CD4-positive, alpha-beta T cell treated with Interleukin-15 for 4 hours (primary cell): Measurements from ENCODE around the gene GPR37L1.
"Not testable (repeated sequence)": the region's sequence is repeated elsewhere in the genome, so short reads cannot be mapped to it uniquely, and the experiment has no call there.

Source experiments
- DNase-seq: peaks from one replicate; pipeline ENCODE4 v3.0.0-alpha.2; 2020; ENCODE audit warnings: low spot score

The GPR37L1 gene

GRCh38 chr1:202155478-202156021 lies 32.8 kb downstream of the GPR37L1 start:
- DNase-seq = no peak

- no peak for DNase-seq
Measured at GRCh38 chr1:202156590-202156989, 33.9 kb downstream of the GPR37L1 start.

DNA sequence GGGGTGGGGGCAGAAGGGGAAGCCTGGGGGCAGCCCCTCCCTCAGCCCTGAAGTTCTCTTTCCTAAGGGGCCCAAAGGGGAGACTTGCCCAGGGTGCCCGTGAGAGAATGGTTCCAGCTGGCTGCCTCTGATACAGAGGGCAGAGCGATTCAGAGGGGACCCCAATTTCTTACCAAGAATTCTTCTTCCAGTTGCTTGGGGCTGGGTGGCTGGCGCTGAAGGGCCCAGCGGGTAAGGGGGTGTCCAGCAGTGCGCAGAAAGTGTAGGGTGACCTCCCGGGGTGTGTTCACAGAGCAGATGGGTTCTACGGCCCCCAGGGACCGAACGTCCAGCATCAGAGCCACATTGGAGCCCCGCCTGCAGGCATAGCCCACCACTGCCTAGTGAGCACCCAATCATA lies 35.2 kb downstream of the GPR37L1 start:
- DNase-seq = no peak

- no peak for DNase-seq
Measured at GRCh38 chr1:202158810-202159533, 36.3 kb downstream of the GPR37L1 start.

DNA sequence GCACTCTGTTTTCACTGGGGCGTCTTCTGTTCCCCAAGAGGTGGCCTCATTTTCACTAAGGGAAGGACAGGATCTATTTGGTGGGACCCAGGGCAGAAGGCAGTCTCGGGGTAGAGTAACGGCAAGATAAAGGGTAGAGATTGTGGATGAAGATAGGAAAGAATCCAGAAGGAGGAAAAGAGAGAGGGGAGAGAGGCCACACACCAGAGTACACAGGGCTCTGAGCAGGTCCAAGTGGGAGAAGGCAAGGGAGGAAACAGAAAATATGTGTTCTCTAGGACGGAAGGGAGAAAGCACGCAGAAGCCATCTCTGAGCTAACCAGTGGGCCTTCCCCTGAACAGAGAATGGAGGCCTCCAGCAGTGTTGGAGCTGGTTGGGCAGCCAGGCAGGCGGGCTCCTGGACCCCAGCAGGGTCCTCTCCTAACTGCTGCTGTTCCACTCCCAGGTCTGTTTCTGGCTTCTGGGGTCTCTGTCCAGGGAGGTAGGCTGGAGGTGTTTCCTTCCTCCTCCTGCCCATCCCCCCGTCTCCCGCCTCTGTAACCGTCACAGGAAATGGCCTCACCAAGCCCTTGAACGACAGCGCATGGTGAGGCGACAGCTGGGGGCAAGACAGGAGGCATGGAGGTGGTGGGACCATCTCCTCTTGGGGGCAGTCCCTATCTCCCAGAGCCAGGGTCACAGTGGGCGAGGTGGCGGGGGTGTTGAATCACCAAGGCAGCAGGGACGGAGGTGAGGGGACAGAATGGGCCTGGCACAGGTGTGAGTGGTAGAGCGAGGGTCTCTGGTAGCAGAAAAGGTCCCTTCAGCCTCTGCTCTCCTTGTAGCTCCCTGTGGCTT lies 37.0 kb downstream of the GPR37L1 start:
- DNase-seq = peak; percentile 54

DNA sequence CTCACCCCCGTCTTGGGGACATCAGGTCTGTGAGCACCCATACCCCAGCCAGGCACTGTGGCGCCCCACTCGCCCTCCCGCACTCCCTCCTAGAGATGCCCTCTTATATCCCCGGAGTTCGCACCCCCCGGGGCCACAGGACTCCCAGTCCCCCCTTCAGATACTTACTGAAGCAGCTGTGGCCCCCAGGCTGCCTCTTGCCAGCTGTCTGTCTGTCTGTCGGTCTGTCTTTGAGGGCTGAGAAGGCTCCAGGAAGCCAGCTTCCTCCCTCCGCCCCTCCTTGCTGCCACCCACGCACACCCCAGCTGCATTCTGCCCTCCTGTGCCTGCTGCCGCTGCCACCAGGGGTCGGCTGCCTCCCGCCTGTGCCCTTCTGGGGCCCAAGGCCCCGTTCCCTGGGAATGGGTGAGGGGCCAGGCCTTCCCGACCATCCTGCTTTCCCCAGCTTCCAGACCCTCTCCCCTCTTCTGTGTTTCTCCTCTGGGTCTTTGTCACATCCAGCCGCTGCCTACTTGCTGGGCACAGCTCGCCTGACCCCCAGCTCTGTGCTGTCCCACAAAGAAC lies 37.7 kb downstream of the GPR37L1 start, which contains the start of gene PTPN7:
Gene PTPN7 (minus strand): TSS at position 226 of the 564 bp plus-strand sequence. CDS start 1,200 bp downstream, outside the sequence.
- DNase-seq = peak; percentile 75

DNA sequence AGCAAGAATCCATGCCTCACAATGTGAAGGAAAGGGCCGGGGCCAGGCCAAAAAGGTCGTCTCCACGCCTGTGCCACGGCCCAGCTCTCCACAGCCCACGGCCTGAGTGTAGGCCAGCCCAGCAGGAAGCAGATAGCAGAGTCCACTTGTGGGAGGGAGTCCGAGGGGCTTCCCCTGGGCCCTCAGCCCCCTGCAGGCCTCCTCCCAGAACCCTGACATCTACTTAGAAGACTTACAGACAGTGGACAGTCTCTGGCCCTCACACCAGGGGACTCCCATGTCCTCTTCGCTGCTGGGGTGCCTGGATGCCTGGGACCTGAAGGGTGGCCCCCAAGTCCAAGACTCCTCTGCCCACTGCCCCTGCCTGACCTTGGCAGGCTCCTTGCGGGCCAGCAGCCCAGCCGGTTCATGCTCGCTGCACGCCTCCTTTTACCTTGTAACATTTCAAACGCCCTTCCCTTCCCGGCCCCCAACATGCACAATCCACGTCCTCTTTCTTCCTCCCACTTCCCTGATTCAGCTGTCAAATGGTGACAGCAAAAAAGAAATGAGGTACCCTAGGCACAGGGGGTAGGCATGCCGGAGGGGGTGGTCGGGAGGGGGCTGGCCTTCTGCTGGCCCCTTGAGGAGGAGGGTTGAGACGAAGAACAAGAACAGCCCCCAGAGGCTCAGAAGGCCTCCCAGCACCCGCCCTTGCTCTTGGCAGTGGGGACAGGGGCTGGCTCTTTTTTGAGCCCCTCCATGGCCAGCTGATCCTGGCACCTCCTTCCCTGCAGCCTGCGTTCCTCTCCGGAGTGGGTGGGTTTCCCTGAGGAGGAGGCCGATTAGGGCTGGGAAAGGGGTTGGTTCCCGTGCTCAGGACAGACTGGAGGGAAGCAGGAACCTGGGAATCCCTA lies 38.7 kb downstream of the GPR37L1 start:
- DNase-seq = no peak

- peak; percentile 43 for DNase-seq
Measured at GRCh38 chr1:202162047-202162417, 39.3 kb downstream of the GPR37L1 start.

DNA sequence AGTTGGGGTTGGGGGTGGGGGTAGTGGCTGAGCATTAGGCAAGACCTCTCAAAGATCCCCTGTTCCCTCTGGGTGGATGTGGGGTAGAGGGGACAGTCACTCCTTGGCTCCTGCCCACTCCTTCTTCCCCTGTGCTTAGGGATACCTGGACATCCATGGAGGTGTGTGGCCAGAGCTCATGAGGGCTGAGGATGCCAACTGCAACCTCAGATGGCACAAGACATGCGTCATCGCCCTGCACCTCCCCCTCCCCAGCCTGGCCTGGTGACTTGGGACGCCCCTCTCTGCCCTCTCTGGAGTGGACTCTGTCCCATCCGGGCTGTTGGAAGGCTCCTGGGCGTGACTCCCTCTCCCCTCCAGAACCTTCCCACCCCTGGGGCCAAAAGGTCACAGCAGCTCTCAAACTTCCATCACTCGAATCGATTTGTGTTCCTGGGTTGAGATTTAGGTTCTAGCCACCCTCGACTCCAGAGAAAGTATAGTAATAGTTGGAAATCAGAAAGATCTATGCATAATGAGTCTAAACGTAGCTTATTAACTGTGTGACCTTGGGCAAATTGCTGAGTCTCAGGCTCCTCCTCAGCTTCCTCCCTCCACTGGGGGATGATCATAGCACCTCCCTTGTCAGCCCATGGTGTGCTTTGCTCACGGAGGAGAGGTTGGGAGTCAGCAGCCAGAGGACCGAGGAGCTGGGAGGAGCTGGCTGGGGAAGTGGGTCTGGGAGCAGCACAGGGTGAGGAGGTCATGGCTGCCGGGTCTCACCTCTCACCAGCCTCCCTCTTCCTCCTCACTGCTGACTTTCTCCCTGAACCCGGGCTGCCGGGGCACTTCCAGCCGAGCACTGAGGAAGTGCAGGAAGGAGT lies 39.9 kb downstream of the GPR37L1 start:
- peak; percentile 40 for DNase-seq

DNA sequence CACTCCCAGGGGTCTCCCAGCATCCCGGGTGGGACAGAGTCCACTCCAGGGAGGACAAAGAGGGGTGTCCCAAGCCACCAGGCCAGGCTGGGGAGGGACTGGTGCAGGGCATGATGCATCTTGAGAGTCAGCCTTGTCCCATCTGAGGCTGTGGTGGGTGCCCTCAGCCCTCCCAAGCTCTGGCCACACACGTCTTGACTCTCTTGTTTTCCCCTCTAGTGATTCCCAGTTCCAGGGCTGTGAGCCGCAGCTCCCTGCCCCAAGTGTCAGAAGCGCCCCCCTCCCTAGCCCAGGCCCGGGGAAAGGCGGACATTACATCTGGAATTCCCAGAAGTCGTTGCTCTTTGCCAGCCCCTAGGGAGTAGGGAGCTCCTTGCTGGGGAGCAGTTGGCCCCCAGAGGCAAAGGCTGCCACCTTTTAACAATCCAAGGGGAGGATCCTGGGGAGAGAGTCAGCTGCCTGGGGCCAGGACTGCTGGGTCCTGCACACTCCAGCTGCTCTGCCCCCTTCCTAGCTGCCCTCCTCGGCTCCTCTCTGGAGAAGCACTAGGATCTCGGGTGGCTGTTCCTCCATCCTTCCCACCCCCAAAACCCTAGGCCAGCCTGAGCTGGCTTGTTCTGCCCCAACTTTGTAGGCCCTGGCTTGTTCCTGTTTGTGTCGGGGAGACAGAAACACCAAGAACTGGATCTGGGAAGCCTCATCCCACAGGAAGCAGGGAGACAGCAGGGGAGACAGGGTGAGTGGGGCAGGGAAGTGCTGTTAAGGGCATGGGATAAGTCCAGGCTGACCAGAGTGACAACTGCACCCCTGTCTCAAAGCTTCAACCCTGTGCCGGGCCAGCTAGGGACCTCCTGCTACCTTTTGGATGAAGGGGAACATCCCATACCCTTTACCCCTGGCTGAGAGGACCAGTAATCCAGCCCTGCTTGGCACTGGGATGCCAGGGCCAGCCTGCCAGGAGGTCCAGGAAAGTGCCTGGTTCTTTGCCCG lies 40.9 kb downstream of the GPR37L1 start:
- DNase-seq = no peak

GRCh38 chr1:202164271-202165037 lies 41.7 kb downstream of the GPR37L1 start:
- peak; percentile 79 for DNase-seq

- no peak for DNase-seq
Measured at GRCh38 chr1:202165267-202165941, 42.7 kb downstream of the GPR37L1 start.

GRCh38 chr1:202165942-202166843 lies 43.5 kb downstream of the GPR37L1 start:
- no peak for DNase-seq

- DNase-seq = not testable (repeated sequence)
Measured at GRCh38 chr1:202167054-202167453, 44.3 kb downstream of the GPR37L1 start.

GRCh38 chr1:202167708-202168415 lies 45.1 kb downstream of the GPR37L1 start:
- no peak for DNase-seq

- DNase-seq = no peak
Measured at GRCh38 chr1:202168861-202169260, 46.1 kb downstream of the GPR37L1 start.
